ENCODE data around the gene RALGAPA1.

- TF ChIP-seq POLR2A (IDR thresholded peaks at IDR 0.05), result no peak
- no peak for TF ChIP-seq CTCF (IDR thresholded peaks at IDR 0.05)
Observed at GRCh38 chr14:35594616-35595015, 214.5 kb downstream of the RALGAPA1 start.
